B cell (primary cell): ENCODE results near the gene WWP2. TPM values are rescaled to one million over a fixed set of nuclear protein-coding genes. Genes with fewer than 3 reads are reported as not detected.

ENCODE experiments used
- ATAC-seq: fragments of 200-7000 bp; cut with Tn5 transposase; one replicate; pipeline ENCODE4 v1.10.0; 2021; ENCODE audit warnings: low read depth, mild to moderate bottlenecking, moderate number of reproducible peaks, moderate library complexity
- CTCF ChIA-PET: fragments of 350-600 bp; sonication (Branson Sonifier 250); formaldehyde crosslinking; loops from one replicate; lab custom pipeline; 2021; ENCODE audit warnings: antibody characterized with exemption, inconsistent platforms; lab: Charles Lee
- POLR2A ChIA-PET: fragments of 350-600 bp; sonication (Branson Sonifier 250); formaldehyde crosslinking; loops from one replicate; lab custom pipeline; 2021; ENCODE audit warnings: antibody characterized with exemption; lab: Charles Lee
- DNase-seq: peaks from one replicate; pipeline ENCODE4 v3.0.0; 2013
- H2AFZ ChIP-seq: 2 replicates; pipeline ENCODE4 v1.6.1; 2012; ENCODE audit warnings: mild to moderate bottlenecking, low read depth, low read length; ENCODE audit not compliant: insufficient read depth, poor library complexity, severe bottlenecking
- H3K27ac ChIP-seq, 2 donors: 1 replicate in 1 of 2; 2 replicates in 1 of 2; pipeline ENCODE4 v1.5.1; 2012 to 2013; ENCODE audit warnings: low read length in 2 of 2, mild to moderate bottlenecking in 2 of 2, moderate library complexity in 1 of 2
- H3K27me3 ChIP-seq, 4 experiments: fragments of 200-600 bp in 1 of 4; sonication (generic) in 1 of 4; replicated peaks in 1 of 4; 1 replicate in 2 of 4; 2 replicates in 2 of 4; pipeline versions ENCODE4 v1.6.1 to v1.7.0; 2013 to 2016; ENCODE audit warnings: low read length in 3 of 4, mild to moderate bottlenecking in 2 of 4, mixed read lengths in 1 of 4, moderate library complexity in 1 of 4; ENCODE audit not compliant: insufficient read depth in 4 of 4, control insufficient read depth in 3 of 4; ENCODE audit errors: control extremely low read depth in 1 of 4
- H3K36me3 ChIP-seq, 2 experiments: replicated peaks in 1 of 2; 1 replicate in 1 of 2; 2 replicates in 1 of 2; pipeline versions ENCODE4 v1.6.1 to v1.7.1; 2013; ENCODE audit warnings: low read length in 1 of 2; ENCODE audit not compliant: insufficient read depth in 2 of 2, control insufficient read depth in 1 of 2; ENCODE audit errors: control extremely low read depth in 1 of 2, extremely low read depth in 1 of 2
- H3K4me1 ChIP-seq, 2 donors: fragments of 200-600 bp in 1 of 2; sonication (generic) in 1 of 2; 1 replicate in 1 of 2; 2 replicates in 1 of 2; pipeline versions ENCODE4 v1.5.1 to v1.6.1; 2013 to 2017; ENCODE audit warnings: low read length in 2 of 2; ENCODE audit not compliant: control insufficient read depth in 2 of 2, insufficient read depth in 2 of 2
- H3K4me2 ChIP-seq: replicated peaks from 2 replicates; pipeline ENCODE3; 2012; ENCODE audit warnings: mild to moderate bottlenecking, low read depth, low read length; ENCODE audit not compliant: poor library complexity, severe bottlenecking
- H3K4me3 ChIP-seq, 5 experiments: fragments of 200-600 bp in 1 of 5; sonication (generic) in 1 of 5; 1 replicate in 3 of 5; 2 replicates in 2 of 5; pipeline versions ENCODE4 v1.5.1 to v1.7.0; 2011 to 2016; ENCODE audit warnings: low read length in 4 of 5, mild to moderate bottlenecking in 4 of 5, low read depth in 2 of 5, control low read depth in 1 of 5, moderate library complexity in 1 of 5; ENCODE audit not compliant: insufficient read depth in 1 of 5; ENCODE audit errors: control extremely low read depth in 1 of 5, extremely low read depth in 1 of 5
- H3K79me2 ChIP-seq: fragments of 200-600 bp; sonication (generic); one replicate; pipeline ENCODE4 v1.6.0; 2016; ENCODE audit warnings: low read length; ENCODE audit not compliant: control insufficient read depth, insufficient read depth
- H3K9ac ChIP-seq: fragments of 200-600 bp; sonication (generic); 2 replicates; pipeline ENCODE4 v1.6.1; 2017; ENCODE audit warnings: mild to moderate bottlenecking, low read length, moderate library complexity
- H3K9me3 ChIP-seq, 3 donors: one replicate each; pipeline versions ENCODE4 v1.6.1 to v1.7.1; 2013; ENCODE audit warnings: low read length in 2 of 3; ENCODE audit not compliant: control insufficient read depth in 2 of 3, insufficient read depth in 1 of 3; ENCODE audit errors: control extremely low read depth in 1 of 3
- H4K20me1 ChIP-seq: 2 replicates; pipeline ENCODE4 v1.6.0; 2012; ENCODE audit warnings: mild to moderate bottlenecking, low read length; ENCODE audit not compliant: insufficient read depth, control insufficient read depth, poor library complexity, severe bottlenecking
- H3K27ac Mint-ChIP-seq: one replicate; pipeline ENCODE4 v1.8.0; 2021; ENCODE audit warnings: mixed read lengths
- H3K27me3 Mint-ChIP-seq: one replicate; pipeline ENCODE4 v1.8.0; 2021; ENCODE audit warnings: mixed read lengths
- H3K4me1 Mint-ChIP-seq: one replicate; pipeline ENCODE4 v1.8.0; 2021; ENCODE audit warnings: mixed read lengths
- H3K4me3 Mint-ChIP-seq: one replicate; pipeline ENCODE4 v1.8.0; 2021; ENCODE audit warnings: mixed read lengths
- H3K9me3 Mint-ChIP-seq: one replicate; pipeline ENCODE4 v1.8.0; 2022; ENCODE audit warnings: mixed read lengths; ENCODE audit not compliant: insufficient read depth
- CTCF ChIP-seq: fragments of 200-600 bp; IDR thresholded peaks from one replicate; pipeline ENCODE4 v1.8.0; 2022; ENCODE audit warnings: antibody characterized with exemption, mild to moderate bottlenecking
- EZH2 ChIP-seq: IDR thresholded peaks from 2 replicates; pipeline ENCODE4 v1.6.1; 2012; ENCODE audit warnings: borderline replicate concordance, low read depth, mild to moderate bottlenecking, moderate library complexity, low read length; ENCODE audit not compliant: insufficient read depth, poor library complexity, severe bottlenecking
- WGBS: methylation state at CpG from one replicate; pipeline ENCODE4 v1.1.5; 2013; ENCODE audit warnings: missing lambda C conversion rate; ENCODE audit not compliant: insufficient coverage; 5-methylcytosine and 5-hydroxymethylcytosine counted together
- intact Hi-C: fragments of 100-400 bp; cut with micrococcal nuclease; formaldehyde crosslinking; loops from one replicate; pipeline ENCODE4 v1.10.0; 2022
- polyA plus RNA-seq: library from polyadenylated mRNA; depleted of rRNA; stranded (reverse); fragments of >200 nt; gene quantifications from 2 replicates; pipeline ENCODE4 v1.2.3, GENCODE V29; 2012
- total RNA-seq, 2 donors: library from RNA; stranded (reverse); fragments of 120-200 nt in 1 of 2; gene quantifications; 1 replicate in 1 of 2; 2 replicates in 1 of 2; pipeline versions ENCODE4 v1.2.3 to v1.2.4, GENCODE V29; 2013 to 2022

WWP2 gene
- total and polyA plus RNA-seq, 2 donors (not counting 1 experiment from before 2014, with no cell fraction given): 33.4 to 105 TPM

- intact Hi-C loops: no loop called here
- no peaks in the 10 kb centered on the region for H3K4me1 Mint-ChIP-seq
- H3K4me3 Mint-ChIP-seq: no peak overlapping the region
- TF ChIP-seq EZH2 (no peak), CTCF (no peak)
- Histone ChIP-seq H3K9ac (no peak overlapping the region), H3K36me3 (peaks cover 6 to 38% of the 10 kb centered on the region in 2 experiments), H3K4me1 (no peaks in the 10 kb centered on the region), H3K9me3 (no peaks in the 10 kb centered on the region), H3K27ac (no peak overlapping the region), H3K4me2 (no peak overlapping the region), H3K79me2 (peaks cover 3% of the 10 kb centered on the region), H3K27me3 (no peaks in the 10 kb centered on the region), H4K20me1 (no peaks in the 10 kb centered on the region), H2AFZ (no peak overlapping the region), H3K4me3 (no peak overlapping the region)
- ChIA-PET CTCF (no interaction called here), POLR2A (no interaction called here)
- 81% methylated on average over 6 of the region's 11 CpGs for WGBS
- H3K9me3 Mint-ChIP-seq: no peaks in the 10 kb centered on the region
- H3K27me3 Mint-ChIP-seq: no peaks in the 10 kb centered on the region
- no peak for DNase-seq
- ATAC-seq: no peak
- no peak overlapping the region for H3K27ac Mint-ChIP-seq
Observed at GRCh38 chr16:69894676-69895075, 132.5 kb downstream of the WWP2 start.

GRCh38 chr16:69903865-69904415 lies 141.8 kb downstream of the WWP2 start:
- CTCF ChIA-PET: interaction anchor here (0.7 to 1.5 kb wide), 2 partner anchors 27 to 1507 kb away, joined by 4 to 5 read pairs; no protein-coding TSS in a partner anchor
- 93% methylated on average over 4 of the region's 8 CpGs for WGBS

More at GRCh38 chr16:69903865-69904415, 141.8 kb downstream of the WWP2 start:
- H2AFZ ChIP-seq: no peak overlapping the region
- no peaks in the 10 kb centered on the region for H3K27me3 ChIP-seq
- peaks cover 17 to 30% of the 10 kb centered on the region in 2 experiments for H3K36me3 ChIP-seq
- H4K20me1 ChIP-seq: no peaks in the 10 kb centered on the region
- no peak overlapping the region for H3K27ac Mint-ChIP-seq
- no peaks in the 10 kb centered on the region for H3K4me1 ChIP-seq
- no peaks in the 10 kb centered on the region for H3K27me3 Mint-ChIP-seq
- H3K27ac ChIP-seq: no peak overlapping the region
- H3K9me3 Mint-ChIP-seq: no peaks in the 10 kb centered on the region
- DNase-seq (no peak), ATAC-seq (no peak)
- no peak overlapping the region for H3K9ac ChIP-seq
- no peaks in the 10 kb centered on the region for H3K9me3 ChIP-seq
- intact Hi-C loops: no loop called here
- H3K4me1 Mint-ChIP-seq: no peaks in the 10 kb centered on the region
- no peak overlapping the region for H3K4me3 ChIP-seq
- H3K4me2 ChIP-seq: no peak overlapping the region
- H3K79me2 ChIP-seq: no peaks in the 10 kb centered on the region
- H3K4me3 Mint-ChIP-seq: no peak overlapping the region
- TF ChIP-seq EZH2 (no peak), CTCF (no peak)
- POLR2A ChIA-PET: no interaction called here
